Amniotic stem cell (primary cell): ENCODE measurements around the gene HHAT.
"Not testable (repeated sequence)": the region's sequence is repeated elsewhere in the genome, so short reads cannot be mapped to it uniquely, and the experiment has no call there.

ENCODE experiments used
- DNase-seq: peaks from one replicate; lab custom pipeline; 2025; lab: John Stamatoyannopoulos, UW

HHAT gene

DNA sequence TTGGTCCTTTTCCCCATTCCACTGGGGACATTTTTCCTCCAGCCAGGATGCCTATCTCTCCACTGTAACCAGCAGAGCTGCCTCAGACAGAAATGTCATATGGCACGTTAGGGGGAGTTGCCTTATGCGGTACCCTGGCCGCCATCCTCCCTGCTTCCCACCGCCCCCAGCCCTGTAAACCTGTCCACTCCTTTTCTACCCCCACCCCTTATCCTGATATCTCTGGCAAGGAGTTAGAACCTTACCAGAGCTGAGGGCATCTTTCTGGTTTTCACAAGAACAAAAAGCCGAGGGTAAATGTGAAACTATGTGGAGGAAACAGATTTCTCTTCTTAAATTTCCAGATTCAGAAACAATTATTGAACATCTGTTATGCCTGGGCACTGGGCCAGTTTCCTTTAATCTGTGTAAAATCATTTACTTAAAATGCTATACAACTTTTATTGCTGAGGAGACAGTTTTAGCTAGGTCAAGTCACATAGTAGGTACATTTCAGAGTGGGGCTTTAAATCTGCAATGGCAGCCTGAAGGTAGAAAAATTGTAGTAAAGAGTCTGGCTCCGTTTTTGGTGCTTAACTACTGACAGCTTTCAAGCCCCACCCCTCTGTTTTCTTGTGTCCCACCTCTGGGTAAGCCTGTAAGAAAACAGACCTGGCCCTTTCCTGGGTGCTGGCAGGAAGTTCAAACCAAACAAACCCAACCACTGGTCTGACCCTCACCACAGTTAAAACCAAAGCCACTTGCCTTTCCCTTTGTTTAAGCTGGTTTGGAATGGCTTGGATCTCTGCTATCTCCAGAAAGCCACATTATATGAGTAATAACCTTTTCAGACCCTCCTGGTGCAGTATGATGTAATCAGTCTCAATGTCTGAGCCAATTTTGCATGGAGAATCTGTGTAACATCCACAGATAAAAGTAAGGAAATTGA is 319.0 kb downstream of the HHAT start:
- no peak for DNase-seq

DNA sequence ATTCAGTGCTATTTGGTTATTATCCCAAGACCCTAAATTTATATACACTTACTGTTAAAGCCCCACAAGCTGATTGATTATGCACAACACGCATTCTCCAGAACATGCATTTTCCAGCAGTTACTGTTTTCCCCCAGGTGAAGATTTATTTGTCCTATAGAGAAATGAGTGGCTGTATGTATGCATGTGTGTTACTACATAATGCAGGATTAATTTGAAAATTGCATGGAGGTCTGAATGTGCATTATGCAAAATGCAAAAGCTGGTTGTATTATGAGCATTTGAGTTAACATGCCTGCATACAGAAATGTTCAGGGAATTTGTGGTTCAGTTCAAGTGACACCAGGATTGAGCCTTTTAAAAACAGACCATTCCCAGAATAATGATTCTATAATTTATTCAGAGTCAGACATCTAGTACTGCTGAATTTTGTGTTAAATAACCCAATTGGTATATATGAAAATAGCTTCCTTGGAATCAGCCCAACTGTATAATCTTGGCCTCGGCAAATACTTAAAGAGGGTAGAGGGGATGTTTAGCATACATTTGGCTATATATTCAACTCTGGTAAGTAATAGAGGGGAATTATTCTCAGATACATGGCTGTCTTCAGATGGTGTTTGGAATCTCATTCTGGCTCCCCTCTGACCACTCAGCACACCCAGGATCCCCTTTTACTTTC is 320.0 kb downstream of the HHAT start:
- DNase-seq, result no peak

DNA sequence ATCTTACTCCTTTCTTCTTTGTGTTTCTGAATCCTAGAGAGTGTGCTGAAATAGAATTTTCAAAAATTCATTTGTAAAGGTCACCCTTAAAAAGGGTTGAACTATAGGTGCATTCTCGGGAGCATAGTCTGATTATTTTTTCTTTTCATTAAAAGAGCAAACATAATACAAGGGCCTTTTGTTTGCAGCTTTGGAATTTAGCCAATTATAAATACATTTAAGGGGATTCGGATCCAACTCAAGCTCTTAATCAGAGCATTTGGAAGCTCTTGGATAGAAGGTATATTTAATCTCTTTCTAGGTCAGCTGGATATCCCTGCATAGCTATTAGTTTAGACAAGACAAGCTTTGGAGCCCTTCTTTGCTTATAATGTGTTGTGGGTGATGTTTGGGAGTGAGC is 321.7 kb downstream of the HHAT start:
- DNase-seq, result no peak

DNA sequence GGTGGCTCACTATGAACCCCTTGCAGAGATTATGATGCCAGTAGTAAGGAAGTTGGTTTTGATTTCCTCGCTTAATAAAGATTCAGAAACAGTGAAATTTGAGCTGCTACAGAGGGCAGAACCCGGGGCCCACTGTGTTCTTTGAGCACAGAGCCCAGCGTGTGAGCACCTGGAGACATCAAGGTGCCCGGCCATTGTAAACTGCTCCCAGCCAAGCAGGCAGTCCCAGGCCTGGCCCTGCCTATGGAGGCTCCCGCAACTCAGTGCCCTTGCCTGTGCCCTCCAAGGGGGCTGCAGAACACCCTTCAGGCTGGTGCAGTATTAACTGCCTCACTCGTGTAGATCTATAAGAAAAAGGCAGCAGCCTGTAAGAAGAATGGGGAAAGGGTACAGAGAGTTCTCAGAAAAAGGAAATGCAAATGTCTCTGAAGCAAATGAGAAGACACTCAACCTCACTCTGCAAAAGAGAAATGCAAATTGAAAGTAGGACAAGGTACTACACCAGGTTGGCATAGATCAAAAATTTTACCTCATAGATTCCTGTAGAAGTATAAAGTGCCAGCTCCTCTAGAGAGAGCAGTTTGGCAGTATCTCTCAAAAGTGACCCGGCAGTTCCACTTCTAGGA is 323.7 kb downstream of the HHAT start:
- no peak for DNase-seq

DNA sequence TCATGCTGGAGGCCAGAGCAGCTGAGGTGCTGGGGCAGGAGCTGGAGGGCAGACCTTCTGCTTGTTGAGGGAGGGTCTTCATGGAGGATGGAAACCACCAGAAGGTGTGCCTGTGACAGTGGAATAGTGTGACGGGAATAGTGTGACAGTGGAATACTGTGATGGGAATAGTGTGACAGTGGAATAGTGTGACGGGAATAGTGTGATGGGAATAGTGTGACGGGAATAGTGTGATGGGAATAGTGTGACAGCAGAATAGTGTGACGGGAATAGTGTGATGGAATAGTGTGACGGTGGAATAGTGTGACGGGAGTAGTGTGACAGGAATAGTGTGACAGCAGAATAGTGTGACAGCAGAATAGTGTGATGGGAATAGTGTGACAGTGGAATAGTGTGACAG is 325.1 kb downstream of the HHAT start:
- no peak for DNase-seq

DNA sequence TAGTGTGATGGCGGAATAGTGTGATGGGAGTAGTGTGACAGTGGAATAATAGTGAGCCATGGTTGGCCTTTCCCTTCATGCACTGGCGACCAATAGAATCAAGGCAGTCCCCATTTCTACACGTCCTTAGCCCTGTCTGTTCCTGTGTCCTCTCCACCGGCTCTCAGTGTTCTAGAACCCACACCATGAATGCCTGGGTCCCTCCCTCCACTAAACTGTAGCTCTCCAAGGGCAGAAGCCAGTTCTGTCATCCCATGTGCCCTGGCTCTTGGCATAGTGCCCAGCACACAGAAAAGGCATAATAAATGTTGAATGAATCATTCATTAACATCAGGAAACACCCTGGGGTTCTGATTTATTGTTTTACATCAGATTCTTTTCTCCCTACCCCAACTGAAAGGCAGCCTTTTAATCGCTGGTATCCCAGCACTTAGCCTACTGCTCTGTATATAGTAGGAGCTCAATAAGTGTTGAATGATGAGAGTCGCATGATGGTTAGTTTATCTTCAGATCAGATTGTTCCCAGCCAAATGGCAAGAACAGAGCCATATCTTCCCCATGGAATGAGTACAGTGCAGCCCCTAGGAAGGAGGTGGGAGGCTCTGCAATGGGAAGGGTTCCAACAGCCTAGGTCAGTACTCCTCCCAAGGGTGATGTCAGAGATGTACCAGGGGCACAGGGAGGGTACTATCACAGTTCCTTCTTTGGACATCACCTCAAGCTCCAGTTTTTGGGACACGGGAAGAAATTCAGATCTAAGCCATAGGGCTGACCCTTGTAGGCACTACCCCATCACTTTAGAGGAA is 325.7 kb downstream of the HHAT start:
- no peak for DNase-seq

DNA sequence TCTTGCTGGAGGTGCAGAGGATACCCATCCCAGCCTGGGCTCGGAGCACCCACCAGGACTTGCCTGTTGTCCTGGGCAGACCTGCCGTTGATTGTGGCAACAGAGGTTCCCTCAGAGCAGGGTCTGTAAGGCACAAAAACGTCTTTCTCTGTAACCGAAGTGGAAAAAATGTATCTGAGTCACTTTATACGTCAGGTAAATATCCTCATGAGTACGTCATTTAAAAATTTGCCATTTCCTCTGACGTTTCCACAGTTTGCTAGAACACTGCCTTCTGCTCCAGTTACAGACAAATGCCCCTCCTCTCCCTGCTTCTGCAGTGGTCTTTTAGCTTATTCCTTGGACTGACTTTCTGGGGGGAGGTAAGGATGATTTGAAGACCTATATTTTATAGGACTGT is 326.8 kb downstream of the HHAT start:
- DNase-seq, result no peak

DNA sequence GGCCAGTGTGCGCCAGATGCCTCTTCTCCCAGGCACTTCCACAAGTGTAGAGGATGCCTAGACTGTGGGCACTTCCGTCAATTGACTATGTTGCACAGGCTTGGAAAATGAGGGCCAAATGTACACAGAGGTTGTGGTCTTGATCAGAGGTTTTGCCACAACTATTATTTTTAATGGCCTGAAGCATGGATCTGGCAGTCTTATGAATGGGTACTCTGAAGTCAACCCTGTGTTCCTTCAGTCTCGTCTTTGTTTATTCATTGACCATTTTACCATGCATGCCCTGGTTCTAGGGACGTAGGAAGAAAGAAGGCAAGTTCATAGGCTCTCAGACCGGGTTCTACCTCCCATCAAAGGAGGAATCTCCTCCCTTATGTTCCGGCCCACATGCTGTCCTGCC is 329.1 kb downstream of the HHAT start:
- no peak for DNase-seq

DNA sequence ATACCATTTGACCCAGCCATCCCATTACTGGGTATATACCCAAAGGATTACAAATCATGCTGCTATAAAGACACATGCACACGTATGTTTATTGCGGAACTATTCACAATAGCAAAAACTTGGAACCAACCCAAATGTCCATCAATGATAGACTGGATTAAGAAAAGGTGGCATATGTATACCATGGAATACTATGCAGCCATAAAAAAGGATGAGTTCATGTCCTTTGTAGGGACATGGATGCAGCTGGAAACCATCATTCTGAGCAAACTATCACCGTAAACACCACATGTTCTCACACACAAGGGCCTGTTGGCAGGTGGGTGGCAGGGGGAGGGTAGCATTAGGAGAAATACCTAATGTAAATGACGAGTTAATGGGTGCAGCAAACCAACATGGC is 332.8 kb downstream of the HHAT start:
- not testable (repeated sequence) for DNase-seq

DNA sequence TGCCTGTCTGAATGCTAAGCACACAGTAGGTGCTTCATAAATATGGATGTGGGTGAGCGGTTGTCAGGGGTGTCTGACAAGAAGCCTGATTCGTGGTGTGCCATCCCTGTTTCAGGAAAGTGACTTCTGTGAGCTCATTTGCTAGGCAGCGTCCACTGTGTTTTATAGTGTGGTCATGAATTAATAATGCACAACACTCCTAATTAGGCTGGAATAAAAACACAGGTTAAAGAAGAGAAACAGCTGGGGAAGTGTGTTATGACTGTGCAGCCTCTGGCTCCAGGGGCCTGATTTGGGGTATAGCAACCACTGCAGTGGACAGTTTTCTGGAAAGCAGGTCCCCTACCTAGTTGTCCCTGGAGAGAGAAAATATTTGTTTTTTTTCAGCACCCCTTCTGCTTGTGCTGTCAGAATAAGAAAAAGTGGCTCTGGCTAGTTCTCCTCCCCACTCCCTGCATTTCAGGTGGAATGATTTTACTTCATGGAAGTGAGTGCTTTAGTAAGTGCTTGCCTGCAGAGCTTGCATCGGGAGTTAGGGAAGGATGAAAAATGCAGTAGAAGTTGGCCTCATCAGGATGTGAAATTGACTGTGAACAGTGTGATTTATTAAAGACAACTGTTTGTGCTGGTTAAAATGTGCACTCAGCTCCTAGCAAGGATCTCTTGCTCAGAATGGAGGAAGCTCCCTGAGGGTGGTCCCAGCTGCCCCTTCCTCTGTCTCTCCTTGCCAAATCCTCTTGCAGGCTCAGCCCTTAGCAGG is 333.8 kb downstream of the HHAT start:
- DNase-seq, result no peak

DNA sequence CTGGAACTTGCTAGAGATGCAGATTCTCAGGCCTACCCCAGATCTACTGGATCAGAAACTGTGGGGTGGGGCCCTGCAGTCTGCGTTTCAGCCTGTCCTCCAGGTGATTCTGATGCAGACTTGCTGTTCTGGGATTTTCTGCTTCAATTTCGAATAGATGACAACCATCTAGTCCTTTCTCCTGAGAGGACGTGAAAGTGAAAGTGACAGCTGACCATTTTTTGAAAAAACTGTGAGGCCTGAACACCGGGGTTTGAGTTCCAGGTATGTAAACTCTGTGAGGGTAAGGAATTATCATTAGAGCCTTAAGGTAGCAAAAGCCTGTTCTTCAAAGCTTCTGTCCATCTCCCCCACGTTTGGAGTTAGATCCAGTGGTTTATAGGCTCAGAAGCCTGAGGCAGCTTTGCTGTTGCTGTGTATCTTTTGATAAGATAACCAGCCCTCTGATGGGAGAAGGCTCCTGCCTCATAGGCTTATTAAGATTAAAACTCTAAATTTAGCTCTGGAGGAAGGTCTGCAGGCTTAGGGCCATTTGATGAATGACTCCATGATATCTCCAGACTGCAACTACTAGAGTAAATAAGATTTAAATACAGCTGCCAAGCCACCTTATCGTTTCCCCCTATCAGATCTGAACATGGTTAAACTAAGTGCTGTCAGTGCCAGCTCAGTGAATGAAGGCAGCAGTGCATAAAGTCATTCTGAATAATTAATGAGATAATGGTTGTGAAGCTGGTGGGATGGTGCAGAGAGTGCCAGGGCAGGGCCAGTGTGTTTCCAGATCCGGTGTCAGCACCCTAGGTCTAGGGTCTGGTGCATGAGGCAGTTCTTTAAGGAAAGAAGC is 335.2 kb downstream of the HHAT start:
- DNase-seq, result no peak

DNA sequence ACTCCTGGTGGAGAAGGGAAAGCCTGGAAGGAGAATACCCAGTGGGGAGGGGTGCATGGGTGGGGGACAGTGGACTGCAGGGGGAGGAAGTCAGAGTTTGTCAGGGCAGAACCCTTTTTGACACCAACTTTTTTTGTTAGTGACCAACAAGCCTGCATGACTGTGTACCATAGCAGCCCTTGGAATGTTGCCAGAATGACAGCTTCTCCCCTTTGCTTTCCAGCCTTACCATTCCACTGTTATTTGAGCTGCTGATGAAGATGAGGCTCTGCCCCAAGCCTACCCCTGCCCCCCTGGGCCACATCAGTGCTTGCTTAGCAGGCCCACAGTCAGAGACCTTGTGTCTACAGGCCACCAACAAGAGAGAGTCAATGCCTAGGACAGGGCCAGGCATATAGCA is 341.2 kb downstream of the HHAT start:
- no peak for DNase-seq

DNA sequence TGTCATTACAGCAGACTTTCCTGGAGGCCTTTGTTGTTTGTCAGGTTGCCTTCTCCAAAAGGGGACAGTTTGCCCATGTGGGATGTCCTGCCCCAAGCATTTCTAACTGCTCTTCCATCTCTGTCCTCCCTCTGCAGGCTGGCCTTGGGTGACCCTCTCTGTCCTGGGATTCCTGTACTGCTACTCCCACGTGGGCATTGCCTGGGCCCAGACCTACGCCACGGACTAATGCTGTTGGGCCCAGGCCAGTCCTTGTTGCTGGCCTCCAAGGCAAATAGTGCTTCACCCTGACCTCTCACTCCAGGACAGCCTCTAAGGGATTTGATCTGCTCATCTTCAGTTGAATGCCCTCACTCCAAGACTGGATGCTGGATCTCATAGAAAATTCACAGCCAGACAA is 345.4 kb downstream of the HHAT start:
- no peak for DNase-seq

DNA sequence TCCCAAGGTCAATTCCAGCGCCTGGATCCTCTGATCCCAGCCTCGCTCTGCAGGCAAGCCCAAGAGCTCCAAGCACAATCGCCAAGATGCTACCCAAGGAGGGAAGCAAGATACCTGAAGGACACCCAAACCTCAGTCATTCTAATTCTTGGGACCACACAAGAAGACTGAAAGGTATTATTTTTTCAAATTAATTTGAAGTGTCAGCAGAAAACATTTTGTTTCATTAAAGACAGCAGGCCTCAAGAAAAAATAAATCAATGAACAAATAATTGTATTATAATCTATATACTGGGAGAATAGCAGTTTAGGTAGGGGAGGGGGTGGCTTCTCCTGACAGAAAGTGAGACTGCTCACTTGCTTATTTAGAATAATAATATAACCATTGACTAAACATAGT is 347.8 kb downstream of the HHAT start:
- DNase-seq, result no peak

DNA sequence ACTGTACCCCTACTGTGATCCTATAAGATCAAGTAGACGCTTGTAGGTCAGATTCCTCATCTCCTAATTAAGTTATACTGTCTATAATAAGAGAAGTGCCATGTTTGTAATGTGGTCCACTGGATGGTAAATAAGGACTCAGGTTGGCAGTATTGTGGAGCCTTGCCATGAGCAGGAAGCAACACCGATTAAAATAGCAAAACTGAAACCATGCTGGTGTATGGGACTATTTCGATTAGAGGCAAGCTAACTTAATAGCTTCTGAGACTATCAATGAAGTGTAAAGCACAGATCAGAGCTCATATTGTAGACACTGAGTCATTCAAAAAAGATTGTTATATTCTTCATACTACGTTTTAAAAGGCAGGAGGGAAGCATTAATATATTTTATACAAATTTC is 348.8 kb downstream of the HHAT start:
- DNase-seq, result no peak

DNA sequence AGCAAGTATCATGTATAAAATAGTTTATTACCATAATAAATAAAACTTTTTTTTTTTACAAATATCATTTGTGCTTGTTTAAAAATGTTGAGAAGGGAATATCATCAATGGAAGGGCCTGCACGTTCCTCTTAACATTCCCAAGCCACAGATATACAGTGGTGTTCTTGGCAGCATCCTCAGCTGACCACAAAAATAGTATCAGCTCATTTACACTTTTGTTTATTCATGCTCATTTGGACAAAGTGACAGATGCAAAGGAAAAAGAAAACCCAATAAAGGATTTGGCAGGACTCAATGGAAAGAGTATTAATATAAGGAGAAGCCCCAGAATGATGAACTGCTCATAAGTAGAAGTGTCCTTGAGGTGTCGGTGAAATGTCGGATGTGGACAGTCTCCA is 349.6 kb downstream of the HHAT start:
- DNase-seq, result no peak

DNA sequence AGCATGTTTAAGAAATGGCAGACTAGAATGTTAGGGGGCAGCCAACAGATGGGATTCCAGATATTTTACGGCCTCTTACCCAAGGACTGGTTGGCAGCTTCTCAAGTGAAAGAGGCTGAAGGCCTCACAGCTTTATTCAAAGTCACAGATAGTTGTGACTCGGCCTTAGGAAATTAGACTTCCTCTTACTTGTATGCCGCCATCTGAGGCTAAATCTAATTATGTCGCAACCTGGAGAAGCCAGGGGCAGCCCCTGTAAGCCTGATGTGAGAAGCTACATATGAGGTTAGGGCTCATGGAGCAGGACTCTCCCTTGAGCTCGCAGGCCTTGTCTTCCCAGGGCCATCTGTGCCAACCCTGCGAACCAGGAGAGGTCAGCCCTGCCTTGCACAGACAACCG is 352.5 kb downstream of the HHAT start:
- DNase-seq, result no peak

DNA sequence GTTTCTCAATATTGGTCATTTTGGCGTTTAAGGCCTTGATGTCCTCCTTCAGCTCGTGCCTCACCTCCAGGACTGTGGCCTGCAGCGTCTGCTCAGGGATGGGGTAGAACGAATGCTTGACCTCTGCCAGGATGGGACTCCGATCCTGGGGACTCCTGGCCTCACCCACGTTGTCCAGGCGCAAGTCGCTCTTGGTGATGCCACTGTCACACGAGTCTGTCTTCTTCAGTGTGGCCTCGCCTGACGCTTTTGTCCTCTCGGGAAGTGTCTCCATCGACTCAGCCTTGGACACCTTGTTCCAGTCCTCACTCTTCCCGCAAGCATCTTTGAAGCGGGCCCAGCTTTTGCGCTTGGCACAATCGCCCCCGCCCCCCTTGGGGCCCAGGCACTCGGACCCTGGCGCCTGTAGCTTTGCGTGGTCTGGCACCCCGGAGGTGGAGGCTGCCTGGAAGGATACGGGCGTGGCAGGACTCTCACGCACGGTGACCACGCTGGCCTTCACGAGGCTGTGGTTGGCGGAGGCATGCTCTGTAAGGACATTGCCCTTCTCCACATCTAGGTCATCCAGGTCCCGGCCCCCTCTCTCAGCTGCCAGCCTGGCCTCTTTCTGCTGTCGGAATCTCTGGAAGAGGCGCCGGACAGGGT is 354.8 kb downstream of the HHAT start:
- no peak for DNase-seq

DNA sequence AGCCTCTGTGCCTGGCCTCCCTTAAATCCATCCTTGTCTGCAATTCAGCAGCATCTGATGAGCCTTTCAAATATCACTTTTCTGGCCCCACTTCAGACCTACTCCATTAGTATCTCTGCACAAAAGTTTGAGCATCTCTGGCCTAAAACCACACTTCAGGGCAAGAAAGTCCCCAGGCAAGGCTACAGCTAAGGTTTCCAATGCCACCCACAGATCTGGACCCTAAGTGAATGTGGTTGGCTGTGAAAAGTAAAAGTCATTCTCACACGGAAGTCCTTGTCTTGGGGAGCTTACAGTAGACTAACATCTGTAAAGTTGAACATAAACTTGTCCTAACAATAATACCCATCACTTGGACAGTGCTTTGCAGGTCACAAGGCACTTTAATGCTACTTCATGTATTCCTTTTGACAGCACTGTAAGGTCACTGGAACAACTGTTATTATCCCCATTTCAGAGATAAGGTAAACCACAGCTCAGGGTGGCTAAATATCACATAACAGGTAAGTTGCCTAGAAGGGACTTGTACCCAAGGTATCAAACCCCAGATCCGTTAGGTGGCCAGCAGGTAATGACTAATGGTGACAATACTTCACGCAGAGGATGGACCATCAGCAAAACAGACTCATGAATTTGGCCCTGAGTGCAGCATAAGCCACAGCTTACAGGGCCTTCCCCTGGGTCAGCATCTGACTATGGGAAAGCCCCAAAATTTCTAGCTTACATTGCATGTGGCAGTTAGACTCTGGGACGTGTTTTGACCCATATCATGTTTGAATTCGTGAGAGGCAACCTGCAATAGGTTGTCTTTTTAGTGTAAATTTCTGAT is 356.0 kb downstream of the HHAT start:
- no peak for DNase-seq
